Endothelial cell of umbilical vein (primary cell): ENCODE measurements around the gene ABLIM2. TPM values are rescaled to one million over a fixed set of nuclear protein-coding genes. Genes with fewer than 3 reads are reported as not detected.

ENCODE experiments used
- BruUV-seq: library from RNA; stranded (reverse); fragments of 400-500 nt; replicated peaks from 2 replicates; lab custom pipeline; 2021; lab: Mats Ljungman, UMichigan
- CTCF ChIA-PET: fragments of 300-600, 350-600 bp; sonication (Branson Sonifier 250); formaldehyde crosslinking; loops from one replicate; lab custom pipeline; 2021; ENCODE audit warnings: antibody characterized with exemption, inconsistent platforms; lab: Charles Lee
- POLR2A ChIA-PET: fragments of 300-600, 350-600 bp; sonication (Branson Sonifier 250); formaldehyde crosslinking; loops from one replicate; lab custom pipeline; 2021; ENCODE audit warnings: antibody characterized with exemption, inconsistent platforms; lab: Charles Lee
- DNase-seq: peaks from one replicate; pipeline ENCODE4 v3.0.0-alpha.2; 2011; ENCODE audit warnings: low read depth, low spot score
- FAIRE-seq: peaks from 2 replicates; lab custom pipeline; 2011; peaks lifted over from hg19 to GRCh38; lab: Jason Lieb, UNC
- H2AFZ ChIP-seq: 2 replicates; pipeline ENCODE4 v1.6.0; 2012; ENCODE audit warnings: low read depth, low read length, control low read depth, inconsistent platforms
- H3K27ac ChIP-seq: 2 replicates; pipeline ENCODE4 v1.5.1; 2011; ENCODE audit warnings: low read depth, mild to moderate bottlenecking, control low read depth, low read length, moderate library complexity; ENCODE audit not compliant: insufficient read depth
- H3K27me3 ChIP-seq, 2 experiments: 2 replicates each; pipeline versions ENCODE4 v1.6.0 to v1.6.1; 2011; ENCODE audit warnings: low read length in 2 of 2, mixed read lengths in 1 of 2; ENCODE audit not compliant: control insufficient read depth in 2 of 2, insufficient read depth in 2 of 2
- H3K36me3 ChIP-seq, 2 experiments: 2 replicates in 1 of 2; 3 replicates in 1 of 2; pipeline ENCODE4 v1.5.1; 2011; ENCODE audit warnings: low read length in 2 of 2, mild to moderate bottlenecking in 1 of 2, moderate library complexity in 1 of 2; ENCODE audit not compliant: control insufficient read depth in 2 of 2, insufficient read depth in 2 of 2; ENCODE audit errors: extremely low read depth in 1 of 2
- H3K4me1 ChIP-seq: 3 replicates; pipeline ENCODE4 v1.5.1; 2011; ENCODE audit warnings: mild to moderate bottlenecking, low read length; ENCODE audit not compliant: control insufficient read depth, insufficient read depth; ENCODE audit errors: extremely low read depth
- H3K4me2 ChIP-seq: 2 replicates; pipeline ENCODE4 v1.6.1; 2011; ENCODE audit warnings: low read length, control low read depth, mixed read lengths; ENCODE audit not compliant: insufficient read depth
- H3K4me3 ChIP-seq, 3 experiments: fragments of 200-600 bp in 1 of 3; sonication (generic), shearing (Covaris generic) in 1 of 3; replicated peaks in 1 of 3; 2 replicates each; pipeline ENCODE4 v1.5.1; 2011 to 2016; ENCODE audit warnings: control low read depth in 3 of 3, low read length in 3 of 3, mild to moderate bottlenecking in 2 of 3, inconsistent platforms in 1 of 3, low read depth in 1 of 3, moderate library complexity in 1 of 3; ENCODE audit not compliant: insufficient read depth in 1 of 3
- H3K79me2 ChIP-seq: 2 replicates; pipeline ENCODE4 v1.6.0; 2012; ENCODE audit warnings: low read length, inconsistent platforms; ENCODE audit not compliant: control insufficient read depth, insufficient read depth
- H3K9ac ChIP-seq: replicated peaks from 2 replicates; pipeline ENCODE3; 2011; ENCODE audit warnings: low read length, control low read depth; ENCODE audit not compliant: insufficient read depth; ENCODE audit errors: extremely low read depth
- H3K9me1 ChIP-seq: replicated peaks from 3 replicates; pipeline ENCODE4 v1.6.0; 2011; ENCODE audit warnings: mild to moderate bottlenecking, low read length; ENCODE audit not compliant: control insufficient read depth, insufficient read depth; ENCODE audit errors: extremely low read depth
- H3K9me3 ChIP-seq: replicated peaks from 2 replicates; pipeline ENCODE4 v1.5.1; 2012; ENCODE audit warnings: low read length, inconsistent platforms; ENCODE audit not compliant: control insufficient read depth, insufficient read depth
- H4K20me1 ChIP-seq: replicated peaks from 2 replicates; pipeline ENCODE3; 2011; ENCODE audit warnings: mild to moderate bottlenecking, low read length; ENCODE audit not compliant: control insufficient read depth, insufficient read depth; ENCODE audit errors: extremely low read depth
- CTCF ChIP-seq, 2 donors: IDR thresholded peaks; 1 replicate in 1 of 2; 2 replicates in 1 of 2; pipeline ENCODE4 v1.5.1; 2011; ENCODE audit warnings: low read length in 2 of 2, mild to moderate bottlenecking in 2 of 2, moderate library complexity in 2 of 2, control low read depth in 1 of 2, inconsistent platforms in 1 of 2, low read depth in 1 of 2; ENCODE audit not compliant: insufficient read depth in 1 of 2; ENCODE audit errors: extremely low read depth in 1 of 2
- EZH2 ChIP-seq: IDR thresholded peaks from 2 replicates; pipeline ENCODE4 v1.6.1; 2012; ENCODE audit warnings: borderline replicate concordance, low read depth, mild to moderate bottlenecking, moderate library complexity, low read length, inconsistent platforms; ENCODE audit not compliant: severe bottlenecking
- FOS ChIP-seq: IDR thresholded peaks from 2 replicates; pipeline ENCODE4 v1.6.1; 2011; ENCODE audit warnings: mild to moderate bottlenecking, low read length, moderate library complexity, borderline replicate concordance; ENCODE audit not compliant: insufficient read depth
- GATA2 ChIP-seq: IDR thresholded peaks from 2 replicates; pipeline ENCODE4 v1.7.0; 2011; ENCODE audit warnings: low read depth, mild to moderate bottlenecking, moderate library complexity, mixed read lengths, low read length; ENCODE audit not compliant: insufficient read length, insufficient read depth
- JUN ChIP-seq: IDR thresholded peaks from 2 replicates; pipeline ENCODE4 v1.6.1; 2011; ENCODE audit warnings: borderline replicate concordance, low read depth; ENCODE audit not compliant: insufficient read length, insufficient read depth
- MAX ChIP-seq: IDR thresholded peaks from 2 replicates; pipeline ENCODE4 v1.6.1; 2011; ENCODE audit not compliant: insufficient read depth, insufficient read length
- MYC ChIP-seq: IDR thresholded peaks from one replicate; pipeline ENCODE4 v1.6.1; 2011; ENCODE audit warnings: mild to moderate bottlenecking, low read depth, low read length
- POLR2A ChIP-seq: IDR thresholded peaks from 2 replicates; pipeline ENCODE4 v1.6.1; 2012; ENCODE audit warnings: low read depth, mild to moderate bottlenecking, control low read depth, low read length
- POLR2AphosphoS5 ChIP-seq: IDR thresholded peaks from 2 replicates; pipeline ENCODE4 v1.6.1; 2012; ENCODE audit warnings: low read depth, mild to moderate bottlenecking, control low read depth, low read length, moderate library complexity; ENCODE audit not compliant: insufficient read depth
- dilution Hi-C: fragments of 300-500 bp; cut with MboI; formaldehyde crosslinking; loops from one replicate; pipeline ENCODE4 v1.15.0; 2019; ENCODE audit warnings: low sequenced_read_pairs; ENCODE audit not compliant: extremely low pct_ligation_motif_present
- intact Hi-C: fragments of 100-400 bp; cut with micrococcal nuclease; formaldehyde crosslinking; loops from one replicate; pipeline ENCODE4 v1.10.0; 2022
- polyA plus RNA-seq, 4 experiments: library from polyadenylated mRNA; depleted of rRNA in 3 of 4; stranded (reverse) in 3 of 4; unstranded in 1 of 4; fragments of >200 nt; gene quantifications; 2 replicates each; pipeline versions ENCODE4 v1.2.1 to v1.2.3, GENCODE V29; 2011 to 2012; ENCODE audit warnings: missing spikeins in 1 of 4
- total RNA-seq: library from RNA; stranded (reverse); gene quantifications from 2 replicates; pipeline ENCODE4 v1.2.3, GENCODE V29; 2021

The ABLIM2 gene
- total and polyA plus RNA-seq, 2 donors (not counting 3 experiments of a cell fraction or from before 2014, with no cell fraction given), result 0.28 to 0.66 TPM

- no TSS peak for BruUV-seq
- Histone ChIP-seq H3K36me3 (no peaks in the 10 kb centered on the region), H3K4me2 (no peak overlapping the region), H2AFZ (no peak overlapping the region), H3K4me1 (no peaks in the 10 kb centered on the region), H3K79me2 (no peaks in the 10 kb centered on the region), H3K9ac (no peak overlapping the region), H3K4me3 (no peak overlapping the region), H3K27me3 (no peaks in the 10 kb centered on the region), H3K9me3 (no peaks in the 10 kb centered on the region), H3K27ac (no peak overlapping the region), H4K20me1 (no peaks in the 10 kb centered on the region), H3K9me1 (no peaks in the 10 kb centered on the region)
- TF ChIP-seq MYC (no peak), POLR2A (no peak), POLR2AphosphoS5 (no peak), MAX (no peak), FOS (no peak), CTCF (IDR thresholded peaks at IDR 0.05; ENCODE audit: extremely low read depth in 1 of 2, insufficient read depth in 1 of 2, low read depth in 1 of 2, low read length in 2 of 2) (no peak), EZH2 (no peak), JUN (no peak), GATA2 (no peak)
- POLR2A ChIA-PET, result interaction anchor here (0.7 kb wide), 1 partner anchor 22 kb away, joined by 3 read pairs; no protein-coding TSS in a partner anchor
- FAIRE-seq (no peak), DNase-seq (no peak)
- intact Hi-C loops (no loop called here), dilution Hi-C loops (no loop called here)
- CTCF ChIA-PET, result interaction anchor here (2.7 to 5.7 kb wide), 3 partner anchors 18 to 54 kb away, joined by 25 to 196 read pairs (median 168); partner anchors contain the start of gene SH3TC1
These were observed 16.4 kb upstream of the ABLIM2 start for GRCh38 chr4:8174970-8175369.
